Keratinocyte (primary cell): ENCODE measurements around the gene SYNDIG1. TPM values are rescaled to one million over a fixed set of nuclear protein-coding genes. Genes with fewer than 3 reads are reported as not detected.

Experiments used
- DNase-seq: peaks from one replicate; pipeline ENCODE4 v3.0.0-alpha.2; 2011; ENCODE audit warnings: low read depth, missing footprints, low spot score
- FAIRE-seq: peaks from 2 replicates; lab custom pipeline; 2011; peaks lifted over from hg19 to GRCh38; lab: Jason Lieb, UNC
- H2AFZ ChIP-seq: 2 replicates; pipeline ENCODE4 v1.6.0; 2012; ENCODE audit warnings: low read length, control low read depth, inconsistent platforms; ENCODE audit not compliant: control insufficient read depth
- H3K27ac ChIP-seq: 2 replicates; pipeline ENCODE4 v1.5.1; 2011; ENCODE audit warnings: low read length; ENCODE audit not compliant: control insufficient read depth, insufficient read depth
- H3K27me3 ChIP-seq: 3 replicates; pipeline ENCODE4 v1.6.0; 2011; ENCODE audit warnings: low read length; ENCODE audit not compliant: control insufficient read depth, insufficient read depth; ENCODE audit errors: extremely low read depth
- H3K36me3 ChIP-seq, 2 experiments: 2 replicates in 1 of 2; 3 replicates in 1 of 2; pipeline ENCODE4 v1.5.1; 2011; ENCODE audit warnings: low read length in 2 of 2, mild to moderate bottlenecking in 1 of 2; ENCODE audit not compliant: control insufficient read depth in 2 of 2, insufficient read depth in 2 of 2; ENCODE audit errors: extremely low read depth in 1 of 2
- H3K4me1 ChIP-seq: 3 replicates; pipeline ENCODE4 v1.5.1; 2011; ENCODE audit warnings: low read length; ENCODE audit not compliant: control insufficient read depth, insufficient read depth; ENCODE audit errors: extremely low read depth
- H3K4me2 ChIP-seq: 3 replicates; pipeline ENCODE4 v1.6.0; 2011; ENCODE audit warnings: low read depth, low read length; ENCODE audit not compliant: control insufficient read depth, insufficient read depth; ENCODE audit errors: extremely low read depth
- H3K4me3 ChIP-seq, 3 experiments: fragments of 200-600 bp in 1 of 3; sonication (generic) in 1 of 3; 2 replicates in 2 of 3; 3 replicates in 1 of 3; pipeline ENCODE4 v1.5.1; 2011 to 2016; ENCODE audit warnings: low read length in 3 of 3, mild to moderate bottlenecking in 3 of 3, control low read depth in 2 of 3, inconsistent platforms in 1 of 3, low read depth in 1 of 3, mixed read lengths in 1 of 3, mixed run types in 1 of 3, moderate library complexity in 1 of 3; ENCODE audit not compliant: control insufficient read depth in 2 of 3, insufficient read depth in 2 of 3; ENCODE audit errors: extremely low read depth in 1 of 3
- H3K79me2 ChIP-seq: 2 replicates; pipeline ENCODE4 v1.6.0; 2012; ENCODE audit warnings: low read length; ENCODE audit not compliant: control insufficient read depth, insufficient read depth
- H3K9ac ChIP-seq: 3 replicates; pipeline ENCODE4 v1.6.0; 2011; ENCODE audit warnings: low read length; ENCODE audit not compliant: control insufficient read depth, insufficient read depth; ENCODE audit errors: extremely low read depth
- H3K9me1 ChIP-seq: 3 replicates; pipeline ENCODE4 v1.6.0; 2011; ENCODE audit warnings: low read length; ENCODE audit not compliant: control insufficient read depth, insufficient read depth; ENCODE audit errors: extremely low read depth
- H3K9me3 ChIP-seq: 2 replicates; pipeline ENCODE4 v1.5.1; 2012; ENCODE audit warnings: low read depth, low read length; ENCODE audit not compliant: control insufficient read depth
- H4K20me1 ChIP-seq: 3 replicates; pipeline ENCODE4 v1.6.0; 2011; ENCODE audit warnings: low read length; ENCODE audit not compliant: control insufficient read depth, insufficient read depth; ENCODE audit errors: extremely low read depth
- CTCF ChIP-seq, 3 experiments: IDR thresholded peaks in 1 of 3; conservative IDR thresholded peaks in 1 of 3; optimal IDR thresholded peaks in 1 of 3; 2 replicates in 2 of 3; 3 replicates in 1 of 3; pipeline versions ENCODE3 to v1.5.1; 2011; ENCODE audit warnings: low read length in 3 of 3, mild to moderate bottlenecking in 3 of 3, moderate library complexity in 2 of 3, control low read depth in 1 of 3, inconsistent platforms in 1 of 3; ENCODE audit not compliant: insufficient read depth in 2 of 3; ENCODE audit errors: extremely low read depth in 1 of 3
- EZH2 ChIP-seq: IDR thresholded peaks from one replicate; pipeline ENCODE4 v1.6.1; 2012; ENCODE audit warnings: inconsistent platforms, mild to moderate bottlenecking, low read length, moderate library complexity
- dilution Hi-C: fragments of 300-500 bp; cut with MboI; formaldehyde crosslinking; loops from one replicate; pipeline ENCODE4 v1.7.0; 2020; ENCODE audit warnings: low sequenced_read_pairs; ENCODE audit not compliant: extremely low pct_ligation_motif_present
- polyA plus RNA-seq, 5 experiments: library from polyadenylated mRNA; depleted of rRNA in 3 of 5; stranded (reverse) in 3 of 5; stranded (forward) in 1 of 5; unstranded in 1 of 5; fragments of >200 nt; gene quantifications; 1 replicate in 1 of 5; 2 replicates in 3 of 5; 3 replicates in 1 of 5; pipeline versions ENCODE4 v1.2.1 to v1.2.3, GENCODE V29; 2011 to 2012; ENCODE audit warnings: missing spikeins in 2 of 5, low read depth in 1 of 5, low replicate concordance in 1 of 5

Gene SYNDIG1
- polyA plus RNA-seq, 1 donor (not counting 4 experiments of a cell fraction or from before 2014, with no cell fraction given) = 0.38 TPM

DNA sequence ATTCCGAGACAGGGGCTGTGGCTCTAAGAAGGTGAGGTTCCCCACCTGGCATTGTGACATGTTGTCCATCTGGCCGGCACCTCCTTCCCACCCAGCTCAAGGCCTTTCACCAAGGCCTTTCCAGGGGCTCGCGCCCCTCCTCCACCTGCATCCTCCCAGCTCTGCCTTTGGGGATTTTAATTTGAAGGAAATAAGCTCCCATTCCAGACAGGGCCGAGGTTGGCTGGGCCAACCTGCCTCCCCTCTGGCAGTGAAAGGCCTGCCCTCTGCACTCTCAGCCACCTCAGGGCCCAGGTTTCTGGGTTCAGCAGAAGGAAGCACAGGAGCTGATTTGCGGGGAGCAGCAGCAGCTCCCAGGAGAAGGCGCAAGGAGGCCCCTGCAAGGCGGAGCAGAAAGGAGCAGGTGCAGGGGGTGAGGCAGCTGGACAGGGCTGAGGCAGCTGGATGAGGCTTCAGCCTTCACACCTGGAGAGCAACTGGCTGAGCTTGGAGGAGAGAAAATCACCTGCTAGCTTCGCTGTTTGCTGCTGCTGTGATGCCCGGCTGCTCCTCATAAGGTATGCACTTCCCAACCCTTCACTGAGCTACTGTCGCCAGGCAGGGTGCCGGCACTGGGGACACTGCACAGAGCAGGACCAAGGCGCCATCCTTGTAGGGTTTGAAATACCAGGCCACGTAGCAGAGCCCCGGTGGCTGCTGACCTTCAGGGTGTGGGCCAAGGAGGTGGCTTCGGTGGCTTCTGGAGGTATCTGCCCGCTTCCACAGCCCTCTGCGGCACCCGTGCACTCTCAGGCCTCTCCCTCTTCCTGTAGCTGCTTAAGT, 147.0 kb downstream of the SYNDIG1 start:
- Histone ChIP-seq H4K20me1 (no peaks in the 10 kb centered on the region), H3K27ac (no peak overlapping the region), H3K4me2 (no peak overlapping the region), H3K36me3 (no peaks in the 10 kb centered on the region), H3K9me1 (no peaks in the 10 kb centered on the region), H3K9me3 (no peaks in the 10 kb centered on the region), H3K4me1 (no peaks in the 10 kb centered on the region), H3K79me2 (no peaks in the 10 kb centered on the region), H3K27me3 (no peaks in the 10 kb centered on the region), H2AFZ (no peak overlapping the region), H3K9ac (no peak overlapping the region), H3K4me3 (no peak overlapping the region)
- FAIRE-seq (no peak), DNase-seq (no peak)
- no peak for TF ChIP-seq CTCF (optimal IDR thresholded peaks at IDR 0.05 in 1 of 3, IDR thresholded peaks at IDR 0.05 in 1 of 3, conservative IDR thresholded peaks at IDR 0.05 in 1 of 3; ENCODE audit: extremely low read depth in 1 of 3, insufficient read depth in 2 of 3, low read length in 3 of 3)
- TF ChIP-seq EZH2 = no peak
- dilution Hi-C loops = no loop called here

DNA sequence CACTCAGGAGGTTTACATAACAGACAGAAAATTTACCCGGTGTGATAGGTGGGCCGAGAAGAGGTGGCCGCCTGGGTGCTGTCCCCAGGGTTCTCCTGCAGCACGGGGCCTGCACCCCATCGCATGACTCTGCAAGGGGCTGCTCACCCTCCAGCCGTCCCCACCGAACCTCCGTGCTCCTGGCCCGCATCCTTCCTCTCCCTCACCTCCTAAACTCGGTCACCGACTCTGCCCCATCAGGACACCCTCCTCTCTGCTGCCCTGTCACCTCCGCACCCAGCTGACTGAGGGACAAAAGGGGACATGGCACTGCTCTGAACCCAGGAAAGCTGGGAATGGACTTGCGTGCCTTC, 147.6 kb downstream of the SYNDIG1 start:
- Histone ChIP-seq H3K27me3 (no peaks in the 10 kb centered on the region), H3K4me3 (no peak overlapping the region)
- no peak for FAIRE-seq

More for the DNA sequence above, 147.6 kb downstream of the SYNDIG1 start:
- Histone ChIP-seq H3K9me1 (no peaks in the 10 kb centered on the region), H3K9me3 (no peaks in the 10 kb centered on the region), H3K4me1 (no peaks in the 10 kb centered on the region), H4K20me1 (no peaks in the 10 kb centered on the region), H2AFZ (no peak overlapping the region), H3K9ac (no peak overlapping the region), H3K4me2 (no peak overlapping the region), H3K27ac (no peak overlapping the region), H3K79me2 (no peaks in the 10 kb centered on the region), H3K36me3 (no peaks in the 10 kb centered on the region)
- no peak for DNase-seq
- no peak for TF ChIP-seq EZH2
- TF ChIP-seq CTCF (optimal IDR thresholded peaks at IDR 0.05 in 1 of 3, IDR thresholded peaks at IDR 0.05 in 1 of 3, conservative IDR thresholded peaks at IDR 0.05 in 1 of 3; ENCODE audit: extremely low read depth in 1 of 3, insufficient read depth in 2 of 3, low read length in 3 of 3) = no peak
- dilution Hi-C loops = no loop called here
